ENCODE data around the gene RNU1-4.
"Not testable (repeated sequence)": the region's sequence is repeated elsewhere in the genome, so short reads cannot be mapped to it uniquely, and the experiment has no call there.

GRCh38 chr1:16770139-16770759 lies 29.9 kb downstream of the RNU1-4 start:
- TF ChIP-seq CTCF, EP300 (IDR thresholded peaks at IDR 0.05): not testable (repeated sequence)
